ENCODE results near the gene PTPN13. TPM values are rescaled to one million over a fixed set of nuclear protein-coding genes. Genes with fewer than 3 reads are reported as not detected.
"Not testable (repeated sequence)": the region's sequence is repeated elsewhere in the genome, so short reads cannot be mapped to it uniquely, and the experiment has no call there.

Gene PTPN13
- total RNA-seq, 4 donors from 2014 or later: 7.9 to 13.7 (median 9.4) TPM

DNA sequence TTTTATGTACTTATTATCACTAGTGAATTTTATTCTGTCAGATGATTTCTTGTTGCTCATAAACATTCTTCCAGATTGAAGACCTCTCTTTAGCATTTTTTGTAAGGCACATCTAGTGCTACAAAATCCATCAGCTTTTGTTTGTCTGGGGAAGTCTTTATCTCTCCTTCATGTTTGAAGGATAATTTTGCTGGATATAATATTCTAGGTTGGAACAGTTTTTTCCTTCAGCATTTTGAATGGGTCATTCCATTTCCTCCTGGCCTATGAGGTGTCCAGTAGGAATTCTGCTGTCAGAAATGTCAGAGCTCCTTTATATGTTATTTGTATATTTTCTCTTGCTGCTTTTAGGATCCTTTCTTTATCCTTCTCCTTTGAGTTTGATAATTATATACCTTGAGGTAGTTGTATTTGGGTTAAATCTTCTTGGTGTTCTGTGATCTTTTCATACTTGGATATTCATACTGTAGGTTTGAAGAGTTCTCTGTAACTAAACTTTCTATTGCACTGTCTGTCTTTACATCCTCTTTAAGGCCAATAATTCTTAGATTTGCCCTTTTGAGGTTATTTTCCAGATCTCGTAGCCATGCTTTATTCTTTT lies 58.3 kb downstream of the PTPN13 start:
- intact Hi-C loops (cut with DNase I): no loop called here
- no peaks in the 10 kb centered on the region for H3K27me3 ChIP-seq
- H3K4me1 ChIP-seq: no peaks in the 10 kb centered on the region
- DNase-seq (ENCODE audit: extremely low spot score): no peak
- TF ChIP-seq, protein P1, sequence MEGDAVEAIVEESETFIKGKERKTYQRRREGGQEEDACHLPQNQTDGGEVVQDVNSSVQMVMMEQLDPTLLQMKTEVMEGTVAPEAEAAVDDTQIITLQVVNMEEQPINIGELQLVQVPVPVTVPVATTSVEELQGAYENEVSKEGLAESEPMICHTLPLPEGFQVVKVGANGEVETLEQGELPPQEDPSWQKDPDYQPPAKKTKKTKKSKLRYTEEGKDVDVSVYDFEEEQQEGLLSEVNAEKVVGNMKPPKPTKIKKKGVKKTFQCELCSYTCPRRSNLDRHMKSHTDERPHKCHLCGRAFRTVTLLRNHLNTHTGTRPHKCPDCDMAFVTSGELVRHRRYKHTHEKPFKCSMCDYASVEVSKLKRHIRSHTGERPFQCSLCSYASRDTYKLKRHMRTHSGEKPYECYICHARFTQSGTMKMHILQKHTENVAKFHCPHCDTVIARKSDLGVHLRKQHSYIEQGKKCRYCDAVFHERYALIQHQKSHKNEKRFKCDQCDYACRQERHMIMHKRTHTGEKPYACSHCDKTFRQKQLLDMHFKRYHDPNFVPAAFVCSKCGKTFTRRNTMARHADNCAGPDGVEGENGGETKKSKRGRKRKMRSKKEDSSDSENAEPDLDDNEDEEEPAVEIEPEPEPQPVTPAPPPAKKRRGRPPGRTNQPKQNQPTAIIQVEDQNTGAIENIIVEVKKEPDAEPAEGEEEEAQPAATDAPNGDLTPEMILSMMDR (IDR thresholded peaks at IDR 0.05): no peak
- TF ChIP-seq POLR2AphosphoS5 (IDR thresholded peaks at IDR 0.05) (no peak), EP300 (IDR thresholded peaks at IDR 0.05) (no peak), POLR2A (IDR thresholded peaks at IDR 0.05; ENCODE audit: low read depth) (no peak)
- peaks cover 0 to 3% (median under 1%) of the 10 kb centered on the region in 4 donors for H3K36me3 ChIP-seq
- H3K9me3 ChIP-seq: peaks cover 0 to 53% (median 31%) of the 10 kb centered on the region in 4 donors
- 95% methylated on average over 1 of the region's 1 CpG for WGBS
- H3K4me3 ChIP-seq: no peak overlapping the region
- no peak overlapping the region for H3K27ac ChIP-seq (replicated peaks in 1 of 4)

DNA sequence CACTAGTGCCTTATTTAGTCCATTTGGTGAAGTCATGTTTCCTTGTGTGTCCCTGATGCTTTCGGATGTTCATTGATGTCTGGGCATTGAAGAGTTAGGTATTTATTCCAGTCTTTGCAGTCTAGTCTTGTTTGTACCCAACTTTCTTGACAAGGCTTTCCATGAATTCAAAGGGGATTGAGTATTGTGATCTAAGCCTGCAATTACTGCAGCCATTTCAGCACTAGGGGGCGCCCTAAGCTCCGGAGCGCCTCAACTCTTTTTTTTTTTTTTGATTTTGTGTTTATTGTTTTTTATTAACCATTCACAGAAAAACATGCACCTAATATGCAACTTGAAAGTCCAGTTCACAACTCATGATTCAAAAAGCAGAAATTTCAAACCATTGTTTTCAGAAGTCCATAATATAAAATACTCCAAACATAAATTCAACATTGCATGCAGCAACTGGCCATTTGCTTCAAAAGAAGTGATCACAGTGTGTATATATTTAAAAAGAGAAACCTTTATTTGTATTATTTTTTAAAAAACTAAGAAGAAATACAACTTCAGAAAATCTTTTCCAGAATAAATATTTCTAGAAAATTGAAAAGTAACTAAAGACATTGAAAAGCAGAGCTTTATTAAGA lies 59.2 kb downstream of the PTPN13 start:
- no peak overlapping the region for H3K4me3 ChIP-seq
- H3K27ac ChIP-seq (replicated peaks in 1 of 4): no peak overlapping the region
- peaks cover 0 to 3% (median 1%) of the 10 kb centered on the region in 4 donors for H3K36me3 ChIP-seq
- 87% methylated on average over 4 of the region's 4 CpGs for WGBS
- no peaks in the 10 kb centered on the region for H3K27me3 ChIP-seq
- intact Hi-C loops (cut with DNase I): no loop called here
- TF ChIP-seq POLR2A (IDR thresholded peaks at IDR 0.05; ENCODE audit: low read depth) (no peak), POLR2AphosphoS5 (IDR thresholded peaks at IDR 0.05) (no peak), EP300 (IDR thresholded peaks at IDR 0.05) (no peak)
- TF ChIP-seq, protein P1 (IDR thresholded peaks at IDR 0.05): no peak
- no peak for DNase-seq (ENCODE audit: extremely low spot score)
- no peaks in the 10 kb centered on the region for H3K4me1 ChIP-seq
- peaks cover 0 to 52% (median 31%) of the 10 kb centered on the region in 4 donors for H3K9me3 ChIP-seq

DNA sequence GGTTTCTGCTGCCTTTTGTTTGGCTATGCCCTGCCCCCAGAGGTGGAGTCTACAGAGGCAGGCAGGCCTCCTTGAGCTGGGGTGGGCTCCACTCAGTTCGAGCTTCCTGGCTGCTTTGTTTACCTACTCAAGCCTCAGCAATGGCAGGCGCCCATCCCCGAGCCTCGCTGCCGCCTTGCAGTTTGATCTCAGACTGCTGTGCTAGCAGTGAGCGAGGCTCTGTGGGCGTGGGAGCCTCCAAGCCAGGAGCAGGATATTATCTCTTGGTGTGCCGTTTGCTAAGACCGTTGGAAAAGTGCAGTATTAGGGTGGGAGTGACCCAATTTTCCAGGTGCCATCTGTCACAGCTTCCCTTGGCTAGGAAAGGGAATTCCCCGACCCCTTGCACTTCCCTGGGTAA lies 62.7 kb downstream of the PTPN13 start:
- intact Hi-C loops (cut with DNase I): not testable (repeated sequence)

DNA sequence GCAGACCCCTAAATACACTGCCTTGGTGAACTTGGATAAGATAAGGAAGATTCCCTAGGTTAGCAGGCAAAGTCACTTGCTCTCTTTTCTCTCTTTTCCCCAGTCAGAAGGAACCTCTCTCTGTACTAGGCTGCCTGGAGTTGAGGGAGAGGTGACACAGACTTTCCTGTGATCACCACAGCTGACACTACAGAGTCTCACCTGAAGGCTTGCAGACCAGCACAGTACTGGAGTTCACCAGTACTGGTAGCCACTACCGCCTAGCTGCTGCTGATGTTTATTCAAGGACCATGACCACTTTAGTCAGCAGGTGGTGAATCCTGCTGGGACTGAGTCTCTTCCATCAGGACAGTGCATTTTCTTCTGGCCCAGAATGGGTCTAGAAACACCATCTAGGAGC lies 63.3 kb downstream of the PTPN13 start:
- TF ChIP-seq, protein P1 (IDR thresholded peaks at IDR 0.05): no peak
- no peak for TF ChIP-seq POLR2AphosphoS5 (IDR thresholded peaks at IDR 0.05)
- no peak for TF ChIP-seq POLR2A (IDR thresholded peaks at IDR 0.05; ENCODE audit: low read depth)
- TF ChIP-seq EP300 (IDR thresholded peaks at IDR 0.05): no peak
- WGBS: 100% methylated on average over 1 of the region's 1 CpG
- Histone ChIP-seq H3K9me3 (peaks cover 0 to 12% (median 6%) of the 10 kb centered on the region in 4 donors), H3K4me3 (no peak overlapping the region), H3K4me1 (no peaks in the 10 kb centered on the region), H3K27ac (replicated peaks in 1 of 4) (no peak overlapping the region), H3K36me3 (peaks cover 0 to 3% (median 0%) of the 10 kb centered on the region in 4 donors), H3K27me3 (no peaks in the 10 kb centered on the region)
- intact Hi-C loops (cut with DNase I): no loop called here
- DNase-seq (ENCODE audit: extremely low spot score): no peak

More for the DNA sequence above, 62.7 kb downstream of the PTPN13 start:
- DNase-seq (ENCODE audit: extremely low spot score); H3K4me3 ChIP-seq; H3K27me3 ChIP-seq; H3K36me3 ChIP-seq; H3K27ac ChIP-seq (replicated peaks in 1 of 4); H3K4me1 ChIP-seq: not testable (repeated sequence)
- peaks cover 0 to 18% (median 7%) of the 10 kb centered on the region in 4 donors for H3K9me3 ChIP-seq
- 94% methylated on average over 7 of the region's 10 CpGs for WGBS

DNA sequence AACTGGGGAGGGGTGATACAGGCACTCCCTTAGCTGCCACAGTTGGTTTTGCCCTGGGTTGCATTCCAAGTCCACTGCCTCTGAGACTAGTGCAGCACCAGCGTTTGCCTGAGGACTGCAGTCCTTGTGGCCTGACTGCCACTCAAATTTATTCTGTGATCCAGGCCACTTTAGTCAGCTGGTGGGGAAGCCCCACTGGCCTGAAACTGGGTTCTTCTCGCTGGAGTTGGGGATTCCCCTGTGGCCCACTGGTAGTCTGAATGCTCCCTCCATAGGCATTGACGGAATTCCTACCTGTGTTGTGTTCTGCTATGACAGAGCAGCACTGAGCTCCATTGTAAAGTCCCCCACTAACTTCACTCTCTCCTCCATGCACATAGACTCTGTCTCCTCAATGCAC lies 63.8 kb downstream of the PTPN13 start:
- Histone ChIP-seq H3K9me3 (peaks cover 0 to 7% (median 3%) of the 10 kb centered on the region in 4 donors), H3K27me3 (no peaks in the 10 kb centered on the region), H3K36me3 (peaks cover 0 to 3% (median 0%) of the 10 kb centered on the region in 4 donors), H3K4me3 (no peak overlapping the region), H3K4me1 (no peaks in the 10 kb centered on the region), H3K27ac (replicated peaks in 1 of 4) (no peak overlapping the region)
- no peak for TF ChIP-seq POLR2A (IDR thresholded peaks at IDR 0.05; ENCODE audit: low read depth)
- TF ChIP-seq, protein P1 (IDR thresholded peaks at IDR 0.05): no peak
- no peak for TF ChIP-seq EP300 (IDR thresholded peaks at IDR 0.05)
- no peak for TF ChIP-seq POLR2AphosphoS5 (IDR thresholded peaks at IDR 0.05)
- DNase-seq (ENCODE audit: extremely low spot score): no peak
- intact Hi-C loops (cut with DNase I): no loop called here
- 100% methylated on average over 2 of the region's 3 CpGs for WGBS

Measured in esophagus muscularis mucosa (tissue), 4 donors.